GM18907 (cell line): ENCODE data around the gene TTC29.
"Not testable (repeated sequence)": the region's sequence is repeated elsewhere in the genome, so short reads cannot be mapped to it uniquely, and the experiment has no call there.

ENCODE experiments used
- ATAC-seq: cut with Tn5 transposase; IDR thresholded peaks from one replicate; pipeline ENCODE4 v1.9.1; 2021; ENCODE audit warnings: mild to moderate bottlenecking, moderate library complexity; ENCODE audit not compliant: unreplicated experiment

Gene TTC29

DNA sequence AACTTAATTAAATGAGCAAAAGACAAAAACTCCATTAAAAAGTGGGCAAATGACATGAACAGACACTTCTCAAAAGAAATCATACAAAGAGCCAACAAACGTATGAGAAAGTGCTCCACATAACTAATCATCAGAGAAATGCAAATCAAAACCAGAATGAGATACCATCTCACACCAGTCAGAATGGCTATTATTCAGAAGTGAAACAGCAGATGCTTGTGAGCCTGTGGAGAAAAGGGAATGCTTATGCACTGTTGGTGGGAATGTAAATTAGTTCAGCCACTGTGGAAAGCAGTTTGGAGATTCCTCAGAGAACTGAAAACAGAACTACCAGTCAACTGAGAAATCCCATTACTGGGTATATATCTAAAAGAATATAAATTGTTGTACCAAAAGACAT, 222.1 kb downstream of the TTC29 start:
- ATAC-seq = not testable (repeated sequence)

DNA sequence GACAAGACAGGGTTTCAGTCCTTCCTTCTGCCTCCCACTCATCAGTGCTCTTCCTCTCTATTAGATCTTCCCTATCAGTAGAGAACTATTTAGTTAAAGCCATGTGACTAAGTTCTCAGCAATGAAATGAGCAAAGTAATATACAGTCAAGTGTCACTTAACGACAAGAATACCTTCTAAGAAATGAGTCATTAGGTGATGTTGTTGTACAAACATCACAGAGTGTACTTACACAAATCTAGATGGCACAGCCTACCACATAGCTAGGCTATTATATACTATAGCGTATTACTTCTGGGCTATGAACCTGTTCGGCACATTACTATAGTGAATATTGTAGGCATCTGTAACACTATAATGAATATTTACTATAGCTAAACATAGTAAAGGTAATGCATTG, 235.7 kb downstream of the TTC29 start:
- no peak for ATAC-seq

DNA sequence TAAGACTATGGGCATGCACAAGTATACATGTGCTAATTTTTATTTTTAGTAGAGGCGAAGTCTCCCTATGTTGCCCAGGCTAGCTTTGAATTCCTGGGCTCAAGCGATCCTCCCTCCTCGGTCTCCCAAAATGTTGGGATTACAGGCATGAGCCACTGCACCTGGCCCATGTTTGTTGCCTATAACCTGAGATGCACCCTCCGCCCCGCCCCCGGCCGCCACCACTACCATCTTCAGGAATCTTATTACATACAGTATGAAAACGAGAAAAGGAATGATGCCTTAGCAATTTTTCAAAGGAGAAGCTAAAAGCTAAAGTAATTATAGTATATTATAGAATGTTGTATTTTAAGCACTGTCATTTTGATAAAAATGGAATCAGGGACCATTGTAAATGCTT, 245.8 kb downstream of the TTC29 start:
- no peak for ATAC-seq

DNA sequence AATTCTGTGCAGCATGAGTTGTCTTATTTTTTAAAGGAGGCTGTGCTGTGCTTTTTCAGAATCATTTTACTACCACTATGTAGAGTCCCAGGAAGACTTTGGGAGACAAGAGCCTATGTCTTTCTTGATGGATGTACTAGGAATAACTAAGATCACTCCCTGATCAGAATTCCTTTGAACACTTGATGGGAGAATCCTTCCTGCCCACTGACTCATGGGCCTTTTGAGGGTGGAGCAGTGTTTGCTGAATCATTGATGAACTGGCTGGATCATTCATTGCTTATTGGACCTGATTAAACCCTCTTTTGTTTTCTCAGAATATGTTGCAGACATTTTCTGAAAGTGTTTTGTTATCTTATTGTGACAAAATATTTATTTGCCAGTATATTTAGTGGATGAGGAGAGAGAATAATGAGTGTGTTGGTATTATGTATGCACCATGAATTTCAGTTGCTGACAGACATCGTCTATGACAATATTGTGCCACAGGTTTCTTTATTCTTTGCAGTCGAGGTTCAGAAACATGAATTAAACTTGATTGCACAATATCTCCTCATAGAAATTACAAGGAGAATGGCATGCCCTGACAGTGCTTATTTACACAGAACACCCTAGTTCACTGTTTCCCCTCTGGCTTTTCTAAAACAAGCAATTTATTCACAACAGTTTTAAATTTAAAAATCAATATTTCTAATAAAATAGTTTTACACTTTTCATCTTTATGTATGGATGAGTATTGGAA, 270.7 kb downstream of the TTC29 start:
- ATAC-seq = no peak

DNA sequence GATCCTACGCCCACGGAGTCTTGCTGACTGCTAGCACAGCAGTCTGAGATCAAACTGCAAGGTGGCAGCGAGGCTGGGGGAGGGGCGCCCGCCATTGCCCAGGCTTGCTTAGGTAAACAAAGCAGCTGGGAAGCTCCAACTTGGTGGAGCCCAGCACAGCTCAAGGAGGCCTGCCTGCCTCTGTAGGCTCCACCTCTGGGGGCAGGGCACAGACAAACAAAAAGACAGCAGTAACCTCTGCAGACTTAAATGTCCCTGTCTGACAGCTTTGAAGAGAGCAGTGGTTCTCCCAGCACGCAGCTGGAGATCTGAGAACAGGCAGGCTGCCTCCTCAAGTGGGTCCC, 281.7 kb downstream of the TTC29 start:
- not testable (repeated sequence) for ATAC-seq

DNA sequence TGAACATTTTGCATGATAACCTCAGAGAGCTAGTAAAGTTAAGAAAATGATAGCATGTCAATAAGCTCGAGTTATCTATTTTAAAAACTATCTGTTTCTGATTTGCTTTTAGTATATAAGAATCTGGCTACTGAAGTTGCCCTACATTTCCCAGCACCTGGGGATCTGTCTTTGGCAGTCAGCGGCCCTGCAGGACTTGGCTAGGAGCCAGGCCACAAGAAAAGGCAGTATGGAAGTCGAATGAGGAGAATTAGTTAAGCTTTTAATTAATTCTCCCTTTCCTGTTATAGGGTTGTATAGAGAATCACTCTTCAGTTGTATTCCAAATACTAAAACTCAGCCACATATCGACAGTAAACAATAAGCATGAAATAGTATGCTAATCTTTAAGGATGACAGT, 284.3 kb downstream of the TTC29 start:
- ATAC-seq = no peak
